ENCODE results near the gene COMMD6.

Gene COMMD6

GRCh38 chr13:75566658-75567057 is 29.0 kb upstream of the COMMD6 start:
- no peak for TF ChIP-seq CTCF (IDR thresholded peaks at IDR 0.05; ENCODE audit: low read depth, low read length, missing control alignments)
- DNase-seq (ENCODE audit: extremely low read depth, low read depth): no peak

GRCh38 chr13:75558145-75558840 is 20.7 kb upstream of the COMMD6 start:
- TF ChIP-seq CTCF (IDR thresholded peaks at IDR 0.05; ENCODE audit: low read depth, low read length, missing control alignments): no peak

More at GRCh38 chr13:75566658-75567057, 29.0 kb upstream of the COMMD6 start:
- no peak overlapping the region for H3K4me3 ChIP-seq (replicated peaks; ENCODE audit: low read depth, low read length)

GRCh38 chr13:75556961-75557360 is 19.3 kb upstream of the COMMD6 start:
- no peak for DNase-seq (ENCODE audit: extremely low read depth, low read depth)
- H3K4me3 ChIP-seq (replicated peaks; ENCODE audit: low read depth, low read length): no peak overlapping the region
- no peak for TF ChIP-seq CTCF (IDR thresholded peaks at IDR 0.05; ENCODE audit: low read depth, low read length, missing control alignments)

More at GRCh38 chr13:75558145-75558840, 20.7 kb upstream of the COMMD6 start:
- DNase-seq (ENCODE audit: extremely low read depth, low read depth): no peak
- H3K4me3 ChIP-seq (replicated peaks; ENCODE audit: low read depth, low read length): no peak overlapping the region

- DNase-seq (ENCODE audit: extremely low read depth, low read depth): no peak
- H3K4me3 ChIP-seq (replicated peaks; ENCODE audit: low read depth, low read length): no peak overlapping the region
- no peak for TF ChIP-seq CTCF (IDR thresholded peaks at IDR 0.05; ENCODE audit: low read depth, low read length, missing control alignments)
Observed at GRCh38 chr13:75555836-75556235, 18.2 kb upstream of the COMMD6 start.

- DNase-seq (ENCODE audit: extremely low read depth, low read depth): no peak
- no peak for TF ChIP-seq CTCF (IDR thresholded peaks at IDR 0.05; ENCODE audit: low read depth, low read length, missing control alignments)
- H3K4me3 ChIP-seq (replicated peaks; ENCODE audit: low read depth, low read length): no peak overlapping the region
Observed at GRCh38 chr13:75554981-75555380, 17.3 kb upstream of the COMMD6 start.

GRCh38 chr13:75554464-75554863 is 16.8 kb upstream of the COMMD6 start:
- no peak for TF ChIP-seq CTCF (IDR thresholded peaks at IDR 0.05; ENCODE audit: low read depth, low read length, missing control alignments)
- DNase-seq (ENCODE audit: extremely low read depth, low read depth): no peak
- H3K4me3 ChIP-seq (replicated peaks; ENCODE audit: low read depth, low read length): no peak overlapping the region

- no peak for TF ChIP-seq CTCF (IDR thresholded peaks at IDR 0.05; ENCODE audit: low read depth, low read length, missing control alignments)
- peak overlapping the region; percentile 73 for H3K4me3 ChIP-seq (replicated peaks; ENCODE audit: low read depth, low read length)
- peak; percentile 40 for DNase-seq (ENCODE audit: extremely low read depth, low read depth)
Observed at GRCh38 chr13:75550159-75550567, 12.5 kb upstream of the COMMD6 start.
